ENCODE data around the gene RPTOR.

The RPTOR gene

DNA sequence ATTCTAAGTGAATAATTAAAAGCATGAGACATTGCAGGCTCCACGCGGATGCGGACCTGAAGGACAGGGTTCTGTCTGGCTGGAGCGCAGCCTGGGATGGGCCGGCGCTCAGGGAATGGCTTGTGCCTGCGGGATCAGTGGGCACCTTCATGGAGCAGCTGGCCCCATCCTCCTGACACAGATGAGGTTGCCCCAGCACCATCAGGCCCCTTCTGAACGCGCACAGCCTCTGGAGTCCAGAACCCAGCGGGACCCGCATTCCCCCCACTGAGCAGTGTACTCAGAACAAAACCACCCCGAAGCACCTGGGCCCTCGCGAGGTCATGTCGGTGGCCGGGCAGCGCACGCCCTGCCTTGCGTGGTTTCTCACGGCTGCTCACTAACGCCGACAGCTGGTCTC is 376.5 kb downstream of the RPTOR start:
- no peak for DNase-seq (ENCODE audit: low read depth in 2 of 2, low spot score in 1 of 2)

GRCh38 chr17:80921741-80922579 is 377.3 kb downstream of the RPTOR start:
- no peak for DNase-seq (ENCODE audit: low read depth in 2 of 2, low spot score in 1 of 2)

DNA sequence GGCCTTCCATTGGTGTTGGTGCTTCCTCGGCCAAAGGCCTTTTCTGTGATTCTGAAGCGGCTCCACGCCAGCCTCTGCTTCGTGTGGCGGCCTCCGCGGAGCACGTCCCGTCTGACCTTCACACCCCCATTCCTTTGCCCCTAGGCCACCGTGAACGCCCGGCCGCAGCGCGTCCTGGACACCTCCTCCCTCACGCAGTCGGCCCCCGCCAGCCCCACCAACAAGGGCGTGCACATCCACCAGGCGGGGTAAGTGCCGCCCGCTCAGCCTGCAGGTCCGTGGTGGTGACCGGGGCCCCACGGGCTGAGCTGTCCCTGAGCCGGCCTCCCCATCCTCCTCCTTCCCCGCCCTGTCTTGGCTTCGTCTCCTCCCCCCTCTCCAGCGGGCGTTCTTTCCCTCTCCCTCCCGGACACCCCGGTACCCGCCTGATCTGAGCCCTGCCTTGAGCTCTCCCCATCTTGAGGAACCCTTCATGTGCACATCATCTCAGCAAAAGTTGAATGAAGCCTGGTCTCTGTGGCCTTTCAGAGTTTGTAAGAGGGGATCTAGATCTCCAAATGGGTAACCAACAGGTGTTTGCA is 378.0 kb downstream of the RPTOR start:
- no peak for DNase-seq (ENCODE audit: low read depth in 2 of 2, low spot score in 1 of 2)

DNA sequence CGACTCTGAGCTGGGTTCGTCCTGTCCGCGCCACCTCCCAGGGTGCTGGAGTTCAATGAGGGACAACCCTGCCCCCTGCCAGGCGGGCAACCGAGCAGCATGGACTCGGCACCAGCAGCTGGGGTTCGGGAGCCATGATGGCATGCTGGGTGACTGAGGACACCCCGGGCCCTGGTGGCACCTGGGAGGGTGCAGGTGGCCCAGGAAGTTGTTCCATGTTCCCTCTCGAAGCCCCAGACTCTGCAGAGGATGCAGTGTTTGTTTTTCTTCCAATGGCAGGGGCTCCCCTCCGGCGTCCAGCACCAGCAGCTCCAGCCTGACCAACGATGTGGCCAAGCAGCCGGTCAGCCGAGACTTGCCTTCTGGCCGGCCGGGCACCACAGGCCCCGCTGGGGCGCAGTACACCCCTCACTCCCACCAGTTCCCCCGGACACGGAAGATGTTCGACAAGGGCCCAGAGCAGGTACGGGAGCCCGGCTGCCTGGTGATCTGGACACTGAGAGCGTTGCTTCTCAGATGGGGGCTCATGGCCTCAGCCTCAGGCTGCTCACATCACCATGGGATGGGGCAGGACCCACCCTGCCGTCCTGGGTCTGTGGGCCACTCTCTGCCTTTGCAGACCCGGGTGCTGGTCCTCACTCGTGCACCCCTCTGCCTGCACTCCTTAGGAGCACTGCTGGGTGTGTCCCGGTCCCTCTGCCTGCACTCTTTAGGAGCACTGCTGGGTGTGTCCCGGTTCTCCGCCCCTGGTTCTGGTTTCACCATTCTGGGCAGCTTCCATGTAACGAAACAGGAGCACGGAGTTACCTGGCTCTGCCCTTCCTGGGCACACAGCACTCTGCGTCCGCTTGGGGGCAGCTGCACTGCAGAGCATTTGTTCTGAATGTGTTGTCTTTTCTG is 378.8 kb downstream of the RPTOR start:
- DNase-seq (ENCODE audit: low read depth in 2 of 2, low spot score in 1 of 2) = no peak

DNA sequence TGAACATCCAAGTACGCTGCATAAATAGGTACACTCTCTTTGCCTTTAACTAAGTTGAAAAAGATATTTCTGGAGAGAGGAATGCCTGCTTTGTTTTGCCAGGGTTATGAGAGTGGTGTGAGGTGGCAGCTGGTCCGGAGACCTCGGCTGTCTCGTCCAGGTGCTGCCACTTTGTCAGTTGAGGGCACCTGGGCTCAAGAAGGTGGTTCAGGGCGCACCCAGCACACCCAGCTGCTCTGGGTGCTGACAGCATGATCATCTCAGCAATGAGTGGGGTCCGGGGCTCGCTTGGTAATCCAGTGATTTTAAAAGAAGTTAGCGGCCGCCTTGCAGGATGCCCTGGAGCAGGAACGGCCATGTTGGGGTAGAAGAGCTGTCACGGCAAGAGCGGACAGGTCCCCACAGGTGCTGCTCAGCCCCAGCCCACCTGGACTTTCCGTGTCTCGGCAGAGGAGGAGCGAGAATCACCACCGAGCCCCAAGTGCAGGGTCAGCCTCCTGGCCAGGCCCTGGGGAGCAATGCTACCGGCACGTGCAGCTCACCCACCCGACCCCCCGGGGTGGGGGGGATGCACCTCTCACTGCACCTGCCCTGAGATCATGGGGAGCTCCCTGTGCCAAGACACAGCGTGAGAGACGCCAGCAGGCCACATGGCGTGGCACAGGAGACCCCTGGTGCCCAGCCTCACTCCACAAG is 379.6 kb downstream of the RPTOR start:
- no peak for DNase-seq (ENCODE audit: low read depth in 2 of 2, low spot score in 1 of 2)

- no peak for DNase-seq (ENCODE audit: low read depth in 2 of 2, low spot score in 1 of 2)
These were observed 380.4 kb downstream of the RPTOR start for GRCh38 chr17:80924807-80925610.

DNA sequence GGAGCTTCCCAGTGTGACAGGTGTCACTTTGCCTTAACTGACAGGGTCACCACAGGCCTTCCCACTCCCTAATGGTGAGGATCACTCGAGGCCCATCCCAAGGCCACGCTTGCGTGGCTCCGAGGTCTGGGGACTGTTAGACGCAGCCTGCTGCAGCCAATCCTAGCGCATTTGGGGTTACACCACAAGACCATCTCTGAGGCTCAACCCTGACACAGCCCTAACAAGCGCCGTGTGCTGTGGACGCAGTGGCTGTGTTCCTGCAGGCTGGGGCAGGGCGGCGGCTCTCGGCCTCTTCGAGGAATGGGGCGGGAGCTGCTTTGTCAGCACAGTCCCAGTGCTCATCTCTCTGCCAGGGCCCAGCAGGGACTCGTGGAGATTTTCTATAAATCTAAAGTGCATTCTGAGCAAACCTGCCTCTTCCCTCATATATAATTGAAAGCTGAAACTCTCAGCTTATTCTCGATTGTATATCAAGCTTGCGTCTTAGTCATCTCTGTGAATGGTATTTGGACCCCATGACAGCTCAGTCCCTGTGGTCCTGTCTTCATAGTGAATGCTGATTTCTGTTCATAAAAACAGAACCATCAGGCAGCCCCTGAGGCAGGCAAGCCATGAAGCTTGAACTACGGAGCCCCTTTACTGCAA is 381.2 kb downstream of the RPTOR start:
- no peak for DNase-seq (ENCODE audit: low read depth in 2 of 2, low spot score in 1 of 2)

DNA sequence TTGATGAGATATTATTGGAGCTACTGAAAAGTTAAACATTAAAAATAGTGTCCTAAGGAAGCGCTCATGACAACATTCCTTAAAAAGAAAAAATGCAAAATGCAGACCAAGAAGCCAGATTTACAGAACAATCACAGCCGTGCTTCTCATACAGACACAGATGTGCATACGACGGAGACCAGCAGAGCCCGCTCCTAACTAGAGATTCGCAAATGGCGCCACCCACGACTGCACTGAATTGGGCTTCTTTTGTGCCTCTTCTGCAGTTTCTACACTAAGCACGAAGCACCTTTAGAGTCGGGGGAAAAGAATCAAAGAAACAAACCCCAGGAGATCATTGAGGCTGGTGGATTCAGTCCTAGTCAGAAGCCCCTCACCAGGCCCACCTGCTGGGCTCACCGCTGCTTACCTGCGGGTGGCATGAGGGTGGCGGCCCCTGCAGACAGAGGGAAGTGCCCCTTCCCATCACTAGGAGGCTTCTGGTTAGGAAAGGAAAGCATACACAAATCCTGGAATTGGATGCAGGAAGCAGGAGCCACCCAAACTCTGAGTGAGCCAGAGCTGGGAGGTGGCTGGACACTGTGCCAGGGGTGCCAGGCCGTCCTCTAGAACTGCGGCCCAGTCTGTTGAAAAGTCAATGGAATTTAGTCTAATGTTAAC is 382.1 kb downstream of the RPTOR start:
- no peak for DNase-seq (ENCODE audit: low read depth in 2 of 2, low spot score in 1 of 2)

GRCh38 chr17:80927791-80928216 is 383.2 kb downstream of the RPTOR start:
- DNase-seq (ENCODE audit: low read depth in 2 of 2, low spot score in 1 of 2) = no peak

- no peak for DNase-seq (ENCODE audit: low read depth in 2 of 2, low spot score in 1 of 2)
These were observed 384.8 kb downstream of the RPTOR start for GRCh38 chr17:80929449-80929848.

DNA sequence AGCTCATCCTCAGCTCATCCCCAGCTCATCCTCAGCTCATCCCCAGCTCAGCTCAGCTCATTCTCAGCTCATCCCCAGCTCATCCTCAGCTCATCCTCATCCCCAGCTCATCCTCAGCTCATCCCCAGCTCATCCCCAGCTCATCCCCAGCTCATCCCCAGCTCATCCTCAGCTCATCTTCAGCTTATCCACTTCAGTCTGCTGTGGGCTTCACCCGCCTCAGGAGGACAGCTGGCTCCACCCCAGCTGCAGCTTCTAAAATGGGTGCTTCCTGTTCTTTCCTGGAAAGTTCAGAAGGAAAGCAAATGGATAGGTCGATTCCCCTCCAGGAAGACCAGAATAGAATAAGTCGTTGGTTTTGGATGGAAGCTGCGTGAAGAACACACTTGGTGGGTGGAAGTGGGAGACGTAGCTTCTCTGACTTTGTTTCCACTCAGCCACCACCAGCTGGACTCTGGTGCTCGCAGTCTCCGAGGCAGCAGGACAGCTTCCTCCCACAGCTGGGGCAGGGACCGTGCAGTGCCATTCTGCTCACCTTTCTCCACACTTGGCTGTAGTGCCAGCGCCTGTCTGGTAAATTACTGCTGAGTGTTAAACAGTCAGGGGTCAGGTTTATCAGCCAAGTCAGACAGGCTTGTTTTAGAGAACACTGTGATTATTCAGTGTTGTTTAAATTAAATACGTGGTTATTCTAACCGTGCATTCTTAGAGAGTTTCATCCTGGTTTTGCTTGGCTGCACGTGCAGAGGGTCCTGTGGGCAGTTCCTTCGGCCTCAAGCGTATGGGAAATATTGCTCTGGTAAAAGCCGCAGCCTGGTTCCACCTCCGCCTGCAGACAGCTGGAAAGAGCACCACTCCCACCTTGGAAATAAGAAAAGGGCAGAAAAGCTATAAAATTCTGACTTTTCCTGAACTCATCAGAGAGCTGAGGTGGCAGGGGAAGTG is 386.0 kb downstream of the RPTOR start:
- DNase-seq (ENCODE audit: low read depth in 2 of 2, low spot score in 1 of 2) = no peak

GRCh38 chr17:80931421-80932265 is 387.0 kb downstream of the RPTOR start:
- no peak for DNase-seq (ENCODE audit: low read depth in 2 of 2, low spot score in 1 of 2)

DNA sequence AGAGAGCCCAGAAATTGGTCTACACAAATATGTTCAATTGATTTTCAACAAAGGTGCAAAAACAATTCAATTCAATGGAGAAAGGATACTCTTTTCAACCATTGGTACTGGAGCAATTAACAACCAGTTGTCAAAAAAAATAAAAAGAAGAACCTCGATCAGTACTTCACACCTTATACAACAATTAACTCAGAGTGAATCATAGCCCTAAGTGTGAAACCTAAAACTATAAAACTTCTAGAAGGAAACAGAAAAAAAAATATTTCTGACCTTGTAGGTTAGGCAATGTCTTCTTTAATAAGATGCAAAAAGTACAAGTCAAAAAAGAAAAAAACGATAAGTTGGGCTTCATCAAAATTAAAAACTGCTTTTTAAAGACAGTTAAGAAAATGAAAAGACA is 390.9 kb downstream of the RPTOR start:
- DNase-seq (ENCODE audit: low read depth in 2 of 2, low spot score in 1 of 2) = no peak

- no peak for DNase-seq (ENCODE audit: low read depth in 2 of 2, low spot score in 1 of 2)
These were observed 391.6 kb downstream of the RPTOR start for GRCh38 chr17:80936218-80936617.

- DNase-seq (ENCODE audit: low read depth in 2 of 2, low spot score in 1 of 2) = no peak
These were observed 392.1 kb downstream of the RPTOR start for GRCh38 chr17:80936723-80937122.

- no peak for DNase-seq (ENCODE audit: low read depth in 2 of 2, low spot score in 1 of 2)
These were observed 393.1 kb downstream of the RPTOR start for GRCh38 chr17:80937462-80938381.

Measured in stimulated activated CD8-positive, alpha-beta memory T cell treated with anti-CD3 and anti-CD28 coated beads, Interleukin-4, amount 100 ng/mL, for 1 hour (primary cell).